Measurements from ENCODE around the gene AOX1. TPM values are rescaled to one million over a fixed set of nuclear protein-coding genes. Genes with fewer than 3 reads are reported as not detected.
"Not testable (repeated sequence)": the region's sequence is repeated elsewhere in the genome, so short reads cannot be mapped to it uniquely, and the experiment has no call there.

Gene AOX1
- polyA plus RNA-seq, 2 of the 4 experiments (the other 2 are of a cell fraction): 3.6 to 5.4 TPM

GRCh38 chr2:200628461-200628860, 42.6 kb downstream of the AOX1 start:
- H3K9me3 ChIP-seq: not testable (repeated sequence)
- CTCF ChIA-PET: interaction anchor here (0.5 to 1.7 kb wide), 3 partner anchors 11 to 220 kb away, joined by 3 read pairs; no protein-coding TSS in a partner anchor

DNA sequence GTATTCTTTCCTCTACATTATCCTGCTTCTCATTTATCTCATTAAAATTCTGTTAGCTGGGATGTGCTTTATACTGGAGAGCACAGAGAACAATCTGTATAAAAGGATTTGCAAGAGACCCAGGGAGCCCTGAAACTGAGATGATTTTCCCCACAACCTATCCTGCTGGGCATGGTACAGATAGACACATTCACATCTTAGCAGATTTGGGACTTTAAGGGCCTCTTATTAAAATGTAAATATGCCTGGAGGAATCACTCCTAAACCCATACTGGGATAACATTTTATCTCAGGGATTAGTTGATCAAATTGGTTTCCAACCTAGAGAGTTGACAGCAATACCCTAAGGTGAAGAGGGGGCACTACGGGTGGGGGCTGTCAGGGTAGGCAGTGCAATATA, 45.5 kb downstream of the AOX1 start:
- ATAC-seq (no peak), FAIRE-seq (no peak), DNase-seq (ENCODE audit: low read depth in 1 of 2, low spot score in 1 of 2) (no peak)
- Histone ChIP-seq H3K4me3 (no peak overlapping the region), H3K4me1 (peaks cover 21% of the 10 kb centered on the region), H3K9me3 (no peaks in the 10 kb centered on the region), H3K27ac (no peak overlapping the region), H3K4me2 (no peak overlapping the region)
- ChIA-PET CTCF (interaction anchor here (1.1 kb wide), 1 partner anchor 13 kb away, joined by 3 read pairs; no protein-coding TSS in a partner anchor), POLR2A (no interaction called here)
- WGBS (ENCODE audit: missing lambda C conversion rate): 27% methylated on average over 1 of the region's 1 CpG
- TF ChIP-seq HEYL (CRISPR knock-in tag; IDR thresholded peaks at IDR 0.05): no peak
- no peak for TF ChIP-seq BHLHE40 (IDR thresholded peaks at IDR 0.05; ENCODE audit: low read depth, low read length)
- no peak for TF ChIP-seq MYC (IDR thresholded peaks at IDR 0.05; ENCODE audit: borderline replicate concordance, low read length)
- no peak for TF ChIP-seq RAD21 (conservative IDR thresholded peaks at IDR 0.05 in 1 of 2, IDR thresholded peaks at IDR 0.05 in 1 of 2)
- no peak for TF ChIP-seq E2F6 (IDR thresholded peaks at IDR 0.05; ENCODE audit: borderline replicate concordance, low read depth)
- no peak for TF ChIP-seq ESRRA (IDR thresholded peaks at IDR 0.05; ENCODE audit: borderline replicate concordance, low read length)
- no peak for TF ChIP-seq KDM5A (IDR thresholded peaks at IDR 0.05)
- no peak for TF ChIP-seq FOXS1 (CRISPR knock-in tag; IDR thresholded peaks at IDR 0.05)
- no peak for TF ChIP-seq SREBF2 (IDR thresholded peaks at IDR 0.05)

More at GRCh38 chr2:200628461-200628860, 42.6 kb downstream of the AOX1 start:
- DNase-seq (ENCODE audit: low read depth in 1 of 2, low spot score in 1 of 2); POLR2A ChIA-PET; FAIRE-seq; H3K4me3 ChIP-seq; TF ChIP-seq FOSL2 (IDR thresholded peaks at IDR 0.05): not testable (repeated sequence)
- peak in 1 of 2 experiments; percentile 57; a peak in 3 of 6 replicates for ATAC-seq
- peaks cover 42% of the 10 kb centered on the region for H3K4me1 ChIP-seq
- peak; percentile 59 for TF ChIP-seq FOSL2 (CRISPR knock-in tag; IDR thresholded peaks at IDR 0.05)
- WGBS (ENCODE audit: missing lambda C conversion rate): 43% methylated on average over 4 of the region's 4 CpGs
- peak overlapping the region; percentile 23; the same call in 1 of the 3 replicates for H3K4me2 ChIP-seq
- peak overlapping the region in 1 of 2 experiments; percentile 51; a peak in 2 of 6 replicates for H3K27ac ChIP-seq

DNA sequence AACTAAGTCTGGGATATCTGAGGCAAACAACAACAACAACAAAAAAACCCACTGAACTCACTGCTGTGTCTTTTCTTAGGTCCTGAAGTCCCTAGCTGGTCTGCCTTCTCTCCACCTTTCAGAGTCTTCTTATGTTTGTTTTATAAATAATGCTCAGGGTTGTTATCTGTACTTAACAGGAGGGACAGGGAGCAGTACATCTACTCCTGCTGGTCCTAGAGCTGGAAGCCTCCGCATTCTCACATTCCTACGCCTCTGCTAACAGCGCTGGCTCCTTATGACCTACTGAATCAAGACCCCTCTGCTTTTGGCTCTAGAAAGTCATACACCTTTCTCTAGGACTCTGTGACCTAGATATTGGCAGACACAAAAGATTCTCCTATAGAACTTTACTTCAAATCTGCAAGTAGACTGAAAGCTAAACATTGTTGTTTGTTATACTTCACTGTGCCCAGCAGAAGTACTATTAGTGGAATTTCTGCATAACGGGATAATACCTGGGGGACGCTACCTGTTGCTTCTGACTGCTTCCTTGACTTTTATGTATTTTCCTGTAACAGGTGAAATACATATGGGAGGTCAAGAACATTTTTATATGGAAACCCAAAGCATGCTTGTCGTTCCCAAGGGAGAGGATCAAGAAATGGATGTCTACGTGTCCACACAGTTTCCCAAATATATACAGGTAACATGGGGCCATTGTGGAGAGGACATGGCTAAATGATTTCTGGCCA, 48.6 kb downstream of the AOX1 start:
- H3K9me3 ChIP-seq: no peaks in the 10 kb centered on the region
- H3K27ac ChIP-seq: no peak overlapping the region
- TF ChIP-seq MYC (IDR thresholded peaks at IDR 0.05; ENCODE audit: borderline replicate concordance, low read length): no peak
- WGBS (ENCODE audit: missing lambda C conversion rate): 91% methylated on average over 7 of the region's 7 CpGs
- POLR2A ChIA-PET: no interaction called here
- CTCF ChIA-PET: interaction anchor here (0.6 to 2.2 kb wide), 3 partner anchors 19 to 267 kb away, joined by 4 to 5 read pairs (median 4); no protein-coding TSS in a partner anchor
- H3K4me1 ChIP-seq: no peaks in the 10 kb centered on the region
- FAIRE-seq: no peak
- no peak overlapping the region for H3K4me3 ChIP-seq
- no peak overlapping the region for H3K4me2 ChIP-seq
- DNase-seq (ENCODE audit: low read depth in 1 of 2, low spot score in 1 of 2): no peak
- ATAC-seq: no peak

GRCh38 chr2:200635251-200635650, 49.4 kb downstream of the AOX1 start:
- DNase-seq (ENCODE audit: low read depth in 1 of 2, low spot score in 1 of 2): no peak
- ATAC-seq: no peak
- CTCF ChIA-PET: interaction anchor here (2.2 kb wide), 1 partner anchor 68 kb away, joined by 4 read pairs; no protein-coding TSS in a partner anchor
- Histone ChIP-seq H3K27ac (no peak overlapping the region), H3K4me1 (no peaks in the 10 kb centered on the region), H3K9me3 (no peaks in the 10 kb centered on the region), H3K4me3 (no peak overlapping the region), H3K4me2 (no peak overlapping the region)
- no peak for FAIRE-seq
- TF ChIP-seq BHLHE40 (IDR thresholded peaks at IDR 0.05; ENCODE audit: low read depth, low read length): no peak
- TF ChIP-seq RNF2 (IDR thresholded peaks at IDR 0.05; ENCODE audit: borderline replicate concordance, low read depth): no peak
- TF ChIP-seq E2F6 (IDR thresholded peaks at IDR 0.05; ENCODE audit: borderline replicate concordance, low read depth): no peak
- TF ChIP-seq PBX3 (IDR thresholded peaks at IDR 0.05): no peak
- TF ChIP-seq GATA3 (IDR thresholded peaks at IDR 0.05; ENCODE audit: borderline replicate concordance): no peak
- no peak for TF ChIP-seq HOXB13 (CRISPR knock-in tag; IDR thresholded peaks at IDR 0.05; ENCODE audit: low read depth)
- no peak for TF ChIP-seq CHD2 (IDR thresholded peaks at IDR 0.05; ENCODE audit: low read length, partially characterized antibody)
- TF ChIP-seq ZC3H11A (IDR thresholded peaks at IDR 0.05): no peak
- TF ChIP-seq POLR2A (IDR thresholded peaks at IDR 0.05; ENCODE audit: low read length): no peak
- POLR2A ChIA-PET: no interaction called here
